GM19043 (cell line): Measurements from ENCODE around the gene TNFSF11.

Source experiments
- ATAC-seq: cut with Tn5 transposase; IDR thresholded peaks from one replicate; pipeline ENCODE4 v1.9.1; 2021; ENCODE audit warnings: low read depth; ENCODE audit not compliant: unreplicated experiment

TNFSF11 gene, protein sequence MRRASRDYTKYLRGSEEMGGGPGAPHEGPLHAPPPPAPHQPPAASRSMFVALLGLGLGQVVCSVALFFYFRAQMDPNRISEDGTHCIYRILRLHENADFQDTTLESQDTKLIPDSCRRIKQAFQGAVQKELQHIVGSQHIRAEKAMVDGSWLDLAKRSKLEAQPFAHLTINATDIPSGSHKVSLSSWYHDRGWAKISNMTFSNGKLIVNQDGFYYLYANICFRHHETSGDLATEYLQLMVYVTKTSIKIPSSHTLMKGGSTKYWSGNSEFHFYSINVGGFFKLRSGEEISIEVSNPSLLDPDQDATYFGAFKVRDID

DNA sequence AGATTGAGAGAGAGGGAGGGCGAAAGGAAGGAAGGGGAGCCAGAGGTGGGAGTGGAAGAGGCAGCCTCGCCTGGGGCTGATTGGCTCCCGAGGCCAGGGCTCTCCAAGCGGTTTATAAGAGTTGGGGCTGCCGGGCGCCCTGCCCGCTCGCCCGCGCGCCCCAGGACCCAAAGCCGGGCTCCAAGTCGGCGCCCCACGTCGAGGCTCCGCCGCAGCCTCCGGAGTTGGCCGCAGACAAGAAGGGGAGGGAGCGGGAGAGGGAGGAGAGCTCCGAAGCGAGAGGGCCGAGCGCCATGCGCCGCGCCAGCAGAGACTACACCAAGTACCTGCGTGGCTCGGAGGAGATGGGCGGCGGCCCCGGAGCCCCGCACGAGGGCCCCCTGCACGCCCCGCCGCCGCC is at the start of gene TNFSF11:
Gene TNFSF11 (plus strand): TSS at position 142 of the 400 bp plus-strand sequence. CDS start 152 bp downstream, at position 294.
- ATAC-seq: peak; percentile 20

DNA sequence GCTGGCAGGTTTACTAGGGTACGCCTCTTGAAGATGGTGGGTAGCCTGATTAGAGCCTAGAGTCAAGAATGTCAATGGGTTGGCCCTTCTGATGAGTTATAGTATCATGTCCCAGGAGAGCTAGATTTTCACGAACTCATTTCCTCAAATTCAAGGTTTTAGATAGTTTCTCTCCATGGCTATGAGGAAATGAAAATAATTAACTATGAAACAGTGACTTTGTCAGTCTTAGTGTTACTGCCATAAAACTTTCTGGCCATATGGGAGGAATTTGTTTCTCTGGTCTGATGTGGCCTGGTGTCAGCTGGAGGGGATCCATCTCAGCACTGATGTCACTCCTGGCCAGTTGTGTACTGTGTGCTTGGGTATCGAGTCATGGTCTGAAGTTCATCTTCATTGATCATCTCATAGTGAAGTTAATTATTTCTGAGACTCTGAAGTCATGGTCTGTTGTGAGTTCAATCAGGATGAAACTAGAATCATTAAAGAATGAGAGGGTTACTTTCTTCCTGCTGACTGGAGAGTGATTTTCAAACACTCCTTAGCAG is 49.4 kb upstream of the TNFSF11 start:
- peak; percentile 67 for ATAC-seq

DNA sequence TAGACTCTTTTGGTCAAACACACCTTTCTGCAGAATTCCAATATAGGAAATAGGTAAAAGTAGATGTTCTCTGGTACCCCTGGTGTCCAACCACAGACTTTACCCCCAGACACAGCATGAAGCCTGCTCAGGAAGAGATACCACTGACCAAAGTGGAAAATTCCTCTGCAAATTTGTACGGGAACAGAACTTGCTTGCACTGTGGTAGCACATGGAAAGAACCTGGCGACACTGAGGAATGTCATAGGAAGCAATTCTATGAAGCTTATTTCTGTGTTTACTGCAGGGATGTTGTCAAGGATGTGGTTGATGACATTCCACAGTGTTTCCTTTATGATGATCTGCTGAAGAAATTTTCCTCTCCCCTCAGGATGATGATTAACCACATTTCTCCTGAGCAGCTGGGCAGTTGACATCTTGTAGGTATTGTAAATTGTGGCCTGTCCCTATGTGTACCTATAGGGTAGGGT is 48.9 kb upstream of the TNFSF11 start:
- ATAC-seq: no peak

DNA sequence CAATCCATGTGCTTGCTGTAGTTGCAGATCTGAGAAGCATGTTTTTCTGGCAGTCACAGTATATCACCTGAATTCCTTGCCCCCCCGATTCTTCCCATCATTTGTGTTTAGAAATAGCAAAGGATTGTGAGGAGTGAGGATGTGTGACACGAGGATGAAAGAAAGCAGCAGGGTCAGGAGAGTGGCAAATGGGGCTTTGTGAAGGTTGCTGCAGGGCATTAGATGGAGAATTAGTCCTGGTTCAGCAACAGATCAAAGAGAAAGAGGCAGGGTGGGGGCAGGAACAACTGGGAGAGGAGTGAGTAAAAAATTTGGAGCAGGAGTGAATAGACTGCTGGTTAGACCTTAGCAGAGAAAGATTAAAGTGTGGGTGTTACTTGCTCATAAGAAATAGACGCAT is 47.7 kb upstream of the TNFSF11 start:
- ATAC-seq: no peak

DNA sequence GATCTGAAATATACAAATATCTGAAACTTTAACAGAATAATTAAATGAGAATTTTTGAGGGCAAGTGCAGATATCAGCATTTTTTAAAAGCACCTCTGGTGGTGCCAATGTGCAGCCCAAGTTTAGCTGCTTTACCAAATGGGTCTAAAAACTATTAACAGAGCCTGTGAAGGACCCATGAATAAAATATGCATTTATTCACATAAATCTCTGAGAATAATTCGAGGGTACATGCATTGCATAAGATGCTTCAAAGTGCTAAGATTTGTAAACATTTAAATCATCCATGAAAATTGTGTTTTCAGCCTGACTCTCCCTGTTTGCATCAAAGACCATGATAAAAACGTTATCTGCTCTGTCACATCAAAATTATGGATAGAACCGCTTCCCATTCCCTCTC is 47.1 kb upstream of the TNFSF11 start:
- ATAC-seq: no peak

DNA sequence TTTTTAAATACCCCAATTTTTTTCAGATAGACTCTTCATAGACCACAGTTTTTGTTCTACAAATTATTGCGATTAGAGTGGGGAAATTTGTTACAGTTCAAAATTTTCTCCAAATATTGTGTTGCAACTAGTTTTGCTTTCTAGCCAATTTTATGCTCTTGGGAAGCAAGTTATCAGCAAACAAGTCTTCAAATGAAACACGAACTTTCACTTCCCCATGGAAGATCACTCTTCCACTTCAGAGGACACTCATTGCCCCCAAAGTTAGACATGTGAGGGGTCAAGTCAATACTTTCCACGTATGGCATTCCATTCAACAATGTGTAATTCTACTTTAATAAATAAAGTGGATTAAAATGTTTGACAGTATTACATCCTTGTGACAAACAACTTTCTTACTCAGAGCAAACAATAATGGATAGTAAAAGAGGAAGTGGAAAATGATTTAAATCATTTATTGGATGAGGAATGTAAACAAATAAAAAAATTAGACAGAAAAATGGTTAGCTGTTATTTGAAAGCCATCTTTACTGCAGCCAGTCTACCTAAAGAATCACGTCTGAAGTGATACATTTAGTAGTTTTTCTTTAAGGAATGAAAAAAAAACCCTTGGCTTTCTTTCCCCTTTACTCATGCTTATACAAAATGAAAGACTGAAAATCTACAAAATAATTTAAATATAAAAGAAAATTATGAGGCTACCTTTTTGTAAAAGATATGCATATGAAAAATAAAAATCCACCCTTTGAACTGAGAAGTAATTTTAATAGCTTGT is 41.2 kb upstream of the TNFSF11 start:
- ATAC-seq: peak; percentile 61

DNA sequence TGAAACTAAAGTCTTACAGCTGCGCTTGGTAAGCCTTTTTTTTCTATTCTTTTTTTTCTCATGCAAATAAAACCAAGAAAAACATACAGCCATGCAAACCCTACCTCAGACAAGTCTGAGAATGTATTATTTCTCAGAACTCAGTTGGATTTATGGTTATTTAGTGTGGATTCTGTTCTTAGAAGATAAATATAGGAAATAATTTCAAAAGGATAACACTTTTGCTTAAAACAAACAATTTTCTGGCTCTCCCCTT is 40.7 kb upstream of the TNFSF11 start:
- ATAC-seq: peak; percentile 23

DNA sequence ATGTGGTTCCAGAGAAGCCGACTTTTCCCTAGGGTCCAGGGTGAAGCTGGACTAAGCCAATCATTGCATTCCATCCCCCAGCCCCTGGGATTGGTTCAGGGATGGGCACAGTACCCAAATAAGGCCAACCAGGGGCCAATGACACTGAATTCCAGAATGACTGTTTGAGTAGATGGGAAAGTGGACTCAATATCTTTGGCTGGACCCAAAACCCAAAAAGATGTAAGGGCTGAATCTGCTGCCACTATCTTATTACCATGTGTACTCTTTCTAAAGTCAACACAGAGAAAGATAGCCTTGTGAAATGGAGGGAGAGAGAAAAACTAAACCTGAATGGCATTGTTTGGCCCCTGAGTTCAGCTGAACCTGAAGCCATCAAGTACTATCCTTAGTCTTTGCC is 39.2 kb upstream of the TNFSF11 start:
- no peak for ATAC-seq

DNA sequence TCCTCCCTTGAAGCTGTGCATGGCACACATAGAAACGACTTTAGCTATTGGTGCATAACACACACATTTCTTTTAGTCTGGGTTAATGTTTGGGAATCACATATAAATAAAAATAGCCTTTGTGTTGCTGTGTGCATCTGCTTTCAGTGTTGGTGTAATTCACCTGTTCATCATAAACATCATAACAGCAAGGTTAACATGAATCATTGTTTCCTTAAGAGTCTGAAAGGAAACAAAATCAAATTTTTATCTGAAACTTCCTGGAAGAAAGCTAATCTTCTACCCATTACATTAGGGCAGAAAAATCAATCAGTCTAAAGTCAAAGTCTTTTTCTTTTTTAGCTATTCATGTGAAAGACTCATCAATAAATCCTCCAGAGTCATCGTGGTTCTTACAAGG is 35.0 kb upstream of the TNFSF11 start:
- no peak for ATAC-seq

DNA sequence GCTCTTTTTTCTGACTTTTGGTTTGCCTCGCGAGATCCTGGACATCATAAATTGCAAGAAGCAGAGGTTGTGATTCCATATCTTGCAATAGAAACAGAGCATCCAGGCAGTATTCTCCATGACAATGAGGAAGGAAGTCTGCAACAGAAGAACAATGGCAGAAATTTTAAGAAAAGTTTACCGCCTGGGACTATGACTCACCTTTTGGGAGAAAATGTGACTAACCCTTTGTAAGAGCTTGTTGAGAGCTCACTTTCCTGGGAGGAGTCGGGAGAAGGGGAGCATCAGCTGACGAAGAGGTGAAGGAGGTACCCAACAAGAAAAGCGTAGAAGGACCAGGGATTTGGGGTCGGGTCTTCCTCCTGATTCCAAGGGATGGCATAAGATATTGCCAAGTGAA is 34.3 kb upstream of the TNFSF11 start:
- no peak for ATAC-seq

DNA sequence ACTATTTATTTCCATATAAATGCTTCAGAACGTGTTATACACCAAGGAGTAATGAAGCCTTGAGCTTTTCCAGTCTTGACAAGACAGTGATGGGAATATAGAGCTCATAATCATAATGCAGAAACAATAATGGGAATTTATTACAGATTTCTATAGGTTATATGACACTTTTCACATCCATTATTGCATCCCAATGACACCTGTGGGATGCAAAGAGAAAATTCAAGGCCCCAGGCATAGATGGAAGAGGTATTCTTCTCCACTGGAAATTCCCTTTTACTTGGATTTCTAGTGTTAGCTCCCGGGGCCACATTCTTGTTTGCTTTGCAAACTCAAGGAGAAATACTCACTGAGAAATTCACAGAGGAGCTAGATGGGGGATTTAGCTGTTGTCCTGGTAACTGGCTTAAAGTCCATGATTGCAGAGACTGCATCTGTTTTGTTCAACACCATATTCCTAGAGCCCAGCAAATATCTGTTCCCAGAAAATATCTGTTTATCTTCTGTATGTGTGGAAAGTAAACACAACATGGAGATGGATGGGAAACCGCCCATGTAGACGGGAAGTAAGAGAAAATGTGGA is 30.6 kb upstream of the TNFSF11 start:
- ATAC-seq: no peak

DNA sequence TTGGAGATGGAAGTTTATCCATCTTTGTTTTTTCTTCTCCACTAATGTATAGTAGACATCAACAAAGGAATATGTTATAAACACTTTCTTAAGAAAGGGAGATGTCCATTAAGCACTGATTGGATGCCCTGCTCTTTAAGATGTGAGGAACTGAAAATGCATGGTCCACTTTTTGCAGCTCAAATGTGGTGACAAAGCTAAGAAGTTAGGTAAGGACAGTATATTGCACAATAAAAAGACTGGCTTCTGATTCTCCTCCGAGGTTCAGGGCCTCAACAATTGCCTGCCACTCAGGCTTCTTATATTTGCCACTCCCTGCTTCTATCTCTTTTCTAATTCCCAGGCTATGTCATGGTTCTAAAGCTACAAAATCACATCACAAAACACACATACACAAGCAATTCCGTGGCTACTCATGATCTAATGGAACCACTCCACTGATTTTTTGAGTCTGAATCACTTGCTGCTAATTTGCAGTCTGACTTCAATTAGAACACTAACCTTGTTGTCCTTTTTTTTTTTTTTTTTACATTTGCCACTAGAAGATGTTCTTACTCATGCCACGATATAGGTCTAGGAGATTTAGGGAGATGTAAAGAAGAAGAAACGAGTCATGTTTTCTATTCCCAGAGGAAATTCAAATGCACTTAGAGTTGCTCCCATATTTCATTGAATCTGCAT is 29.6 kb upstream of the TNFSF11 start:
- no peak for ATAC-seq

DNA sequence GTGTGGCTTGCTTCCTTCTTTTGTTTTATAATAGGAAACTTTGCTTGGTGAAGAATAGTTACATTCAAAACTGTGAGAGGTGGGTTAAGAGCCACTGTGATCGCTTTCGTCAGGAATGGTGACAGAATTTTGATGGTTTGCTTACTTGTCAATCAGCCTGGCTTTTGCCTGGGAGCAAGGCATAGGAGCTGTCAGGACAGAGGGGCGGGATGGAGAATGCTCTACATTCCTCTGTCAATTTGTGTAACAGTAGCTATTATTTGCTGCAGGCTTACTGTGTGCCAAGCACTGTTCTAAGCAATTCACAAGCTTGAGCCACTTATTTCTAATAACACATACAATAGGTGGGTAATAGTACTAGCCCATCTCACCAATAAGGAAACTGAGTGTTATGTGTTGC is 28.1 kb upstream of the TNFSF11 start:
- no peak for ATAC-seq

DNA sequence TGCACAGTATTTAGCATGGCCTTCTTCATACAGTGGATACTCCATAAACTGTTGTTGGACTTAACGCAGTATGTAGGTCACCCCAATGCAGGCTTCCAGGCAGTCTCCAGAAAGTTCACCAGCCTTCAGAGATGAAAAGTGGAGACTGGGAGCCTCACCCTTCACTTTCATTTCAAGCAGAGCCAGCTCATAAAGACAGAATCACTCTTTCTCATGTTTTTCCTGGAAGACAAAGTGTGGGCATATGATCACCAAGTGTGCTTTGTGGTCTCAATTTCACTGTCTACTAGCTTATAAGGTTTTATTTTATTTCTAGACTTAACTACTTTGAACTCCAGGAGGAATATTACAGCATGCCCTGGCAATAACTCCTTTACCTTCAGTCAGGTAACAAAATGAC is 26.3 kb upstream of the TNFSF11 start:
- ATAC-seq: no peak

DNA sequence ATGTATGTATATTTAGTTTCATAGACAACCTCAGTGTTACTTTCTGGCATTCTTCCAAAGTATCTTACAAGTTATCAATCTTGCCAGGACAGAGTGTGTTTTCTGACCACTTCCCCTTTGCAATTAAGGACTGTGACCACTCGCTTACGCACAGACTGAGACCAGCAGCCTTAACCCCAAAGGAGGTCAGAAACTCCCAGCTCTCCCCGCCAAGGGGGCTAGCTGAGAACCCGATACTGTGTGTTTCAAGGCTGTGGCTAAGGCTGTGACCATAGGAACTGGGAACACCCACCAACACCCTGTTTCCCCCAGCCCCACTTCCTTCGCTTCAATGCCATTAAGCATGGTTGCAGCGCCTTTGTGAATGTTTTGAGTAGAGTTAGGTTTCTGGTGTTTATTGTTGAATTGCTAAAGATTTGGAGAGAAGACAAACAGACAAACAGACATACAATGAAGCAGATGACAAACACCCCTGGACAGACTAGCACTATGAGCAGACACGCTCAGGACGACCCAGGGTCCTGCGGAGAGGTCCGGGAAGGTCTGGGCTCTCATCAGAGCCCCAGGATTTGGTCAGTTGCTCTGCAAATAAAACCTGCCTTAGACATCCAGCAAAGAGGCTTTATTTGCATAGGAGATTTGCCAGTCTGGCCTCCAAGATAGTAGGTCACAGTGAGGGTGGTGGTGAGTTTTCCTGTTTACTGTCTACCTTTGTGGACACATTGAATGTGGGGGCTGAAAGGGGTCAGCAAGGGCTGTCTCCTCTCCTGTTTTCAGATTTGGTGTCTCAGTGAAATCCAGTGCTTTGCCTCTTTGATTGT is 25.0 kb upstream of the TNFSF11 start:
- ATAC-seq: peak; percentile 98

DNA sequence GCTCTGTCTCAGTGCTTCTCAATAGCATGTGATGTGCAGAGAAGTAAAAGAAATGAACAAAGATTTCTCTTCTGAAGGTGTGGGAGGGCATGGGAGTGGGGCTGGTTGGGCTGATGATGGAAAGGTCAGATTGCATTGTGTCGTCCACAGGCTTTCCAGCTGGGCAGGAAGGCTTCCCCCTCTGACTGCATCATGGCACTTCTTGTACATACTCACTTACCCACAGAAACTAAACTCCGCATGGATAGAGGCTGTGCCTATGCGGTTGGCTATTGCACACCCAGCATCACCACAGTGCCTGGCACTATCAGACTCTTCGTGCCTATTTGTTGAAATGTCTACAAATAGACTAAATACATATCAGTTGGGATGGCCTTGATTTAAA is 24.4 kb upstream of the TNFSF11 start:
- no peak for ATAC-seq

DNA sequence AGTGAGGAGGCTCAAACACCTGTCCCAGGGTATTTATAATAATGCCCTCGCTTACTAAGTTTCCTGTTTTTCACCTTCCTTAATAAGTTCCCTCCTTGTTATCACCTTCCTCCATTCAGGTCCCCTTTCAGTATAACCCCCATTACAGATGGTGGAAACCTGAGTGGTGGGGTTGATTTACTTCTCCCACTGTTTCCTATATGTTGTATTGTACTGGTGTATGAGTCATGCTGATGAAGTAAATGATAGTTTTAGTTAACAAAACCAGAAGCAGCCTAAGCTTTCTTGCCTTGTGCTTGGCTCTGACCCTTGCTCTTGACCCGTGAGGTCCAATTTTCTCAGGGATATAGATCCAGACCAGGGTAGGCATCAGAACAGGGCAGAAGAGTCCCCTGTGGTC is 22.3 kb upstream of the TNFSF11 start:
- no peak for ATAC-seq

DNA sequence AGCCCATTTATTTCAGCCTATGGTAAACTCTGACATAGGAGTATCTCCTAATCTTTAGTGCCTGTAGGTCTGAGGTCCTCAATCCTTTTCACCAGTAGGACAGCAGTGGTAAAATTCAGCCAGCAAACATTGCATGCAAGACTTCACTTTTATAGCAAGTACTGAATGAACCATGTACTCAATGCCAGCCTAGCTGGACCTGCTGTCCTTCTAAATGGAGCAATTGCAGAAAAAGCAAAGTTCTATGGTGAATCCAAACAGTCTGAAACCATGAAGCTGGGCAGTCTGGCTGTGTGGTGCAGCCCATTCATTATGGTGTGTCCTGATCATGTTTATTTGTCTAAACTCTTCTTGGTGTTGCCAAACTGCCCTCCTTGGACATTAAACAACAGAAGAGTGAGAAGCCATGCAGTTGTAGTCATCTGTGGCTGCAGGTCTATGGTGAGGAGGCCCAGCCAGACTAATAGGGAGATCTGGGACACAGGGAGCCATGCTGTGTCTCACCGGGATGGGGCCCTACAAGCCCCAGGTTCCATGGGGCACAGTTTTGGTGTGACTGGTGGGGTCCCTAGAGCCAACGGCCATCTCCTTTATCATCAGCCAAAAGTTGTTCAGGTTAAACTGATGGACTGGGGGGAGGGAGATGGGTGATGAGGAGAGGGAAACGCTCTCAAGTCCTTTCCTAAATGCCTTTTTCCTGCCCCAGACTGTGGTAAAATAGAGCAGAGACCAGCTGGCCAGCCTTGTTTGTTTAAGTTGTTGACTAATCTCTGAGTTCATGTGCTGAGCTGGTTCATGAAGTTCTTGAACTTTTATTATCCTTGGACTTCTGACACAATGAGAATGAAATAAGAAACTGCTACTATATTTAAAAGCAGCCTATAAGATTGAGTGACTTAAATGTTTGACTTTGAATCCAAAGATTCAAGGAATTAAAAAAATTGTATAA is 20.6 kb upstream of the TNFSF11 start:
- no peak for ATAC-seq

DNA sequence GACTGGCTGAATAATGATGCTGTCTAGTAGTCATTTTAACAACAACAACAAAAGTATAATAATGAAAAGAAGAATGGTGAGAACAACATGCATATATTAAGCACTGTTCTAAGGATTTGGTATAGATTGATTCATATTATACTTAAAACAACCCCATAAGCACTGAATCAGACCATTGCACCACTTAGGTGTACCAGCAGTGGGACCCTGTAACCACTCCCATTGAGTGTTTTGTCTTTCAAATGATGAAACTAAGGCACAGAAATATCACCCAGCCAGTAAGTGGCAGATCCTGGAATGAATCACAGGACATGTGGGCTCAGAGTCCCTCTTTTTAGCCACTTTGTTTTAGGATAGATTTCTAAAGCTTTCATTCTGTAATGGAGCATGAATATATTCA is 14.9 kb upstream of the TNFSF11 start:
- ATAC-seq: no peak
